ENCODE measurements around the gene OR8A1.

DNA sequence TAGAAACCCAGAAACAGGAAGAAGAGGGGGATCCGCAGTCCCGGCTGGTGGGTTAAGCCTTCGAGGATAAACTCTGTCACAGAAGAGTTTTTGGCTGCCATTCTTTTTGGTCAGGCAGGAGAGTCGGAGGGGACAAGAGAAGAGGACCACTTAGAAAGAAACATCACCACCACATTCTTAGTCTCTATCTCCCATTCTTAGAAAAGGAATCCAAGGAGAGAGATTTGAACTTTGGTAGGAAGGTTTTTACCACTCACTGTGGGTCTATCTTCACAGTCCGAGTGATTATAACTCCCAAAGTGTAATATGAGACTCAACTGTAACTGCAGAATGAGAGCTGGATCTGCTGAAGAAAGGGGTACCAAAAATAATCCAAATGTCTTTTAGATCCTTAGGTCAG lies 26.2 kb upstream of the OR8A1 start, which contains the start of gene OR8B12:
- no peak for TF ChIP-seq CTCF (IDR thresholded peaks at IDR 0.05; ENCODE audit: low read length)
- TF ChIP-seq EZH2 (IDR thresholded peaks at IDR 0.05; ENCODE audit: borderline replicate concordance, low read length), result no peak
